ENCODE results near the gene TMEM18.
A peak's percentile ranks its signal among the peaks of the same experiment; 100 is the strongest.

DNA sequence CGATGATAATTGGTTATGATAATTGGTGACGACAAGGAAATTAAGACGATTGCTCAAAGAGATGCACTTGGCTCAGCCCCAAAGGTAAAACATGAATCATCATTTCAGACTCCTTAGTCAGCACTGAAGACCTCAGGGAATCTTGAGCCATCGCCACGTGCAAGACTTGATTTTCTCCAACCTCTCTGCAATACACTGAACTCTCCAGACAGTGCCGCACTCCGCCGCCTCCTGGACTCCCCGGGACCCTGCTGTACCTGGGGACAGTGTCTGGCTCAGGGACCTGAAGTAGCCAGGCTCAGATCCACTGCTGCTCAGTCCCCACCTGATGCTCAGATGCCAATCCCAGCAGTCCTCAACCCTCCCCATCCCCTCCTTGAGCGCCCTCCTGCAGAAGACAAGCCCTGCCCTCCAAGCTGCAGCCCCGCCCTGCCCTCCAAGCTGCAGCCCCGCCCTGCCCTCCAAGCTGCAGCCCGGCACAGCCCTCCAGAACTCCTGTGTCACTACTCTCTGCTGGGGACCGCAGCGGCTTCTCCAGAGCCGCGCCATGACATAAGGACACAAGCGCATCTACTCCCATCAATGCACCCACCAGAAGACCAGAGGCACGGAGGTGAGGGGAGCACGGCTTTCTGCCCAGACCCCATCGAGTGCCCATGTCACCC, 1.1 kb downstream of the TMEM18 start:
- TF ChIP-seq, protein P1, sequence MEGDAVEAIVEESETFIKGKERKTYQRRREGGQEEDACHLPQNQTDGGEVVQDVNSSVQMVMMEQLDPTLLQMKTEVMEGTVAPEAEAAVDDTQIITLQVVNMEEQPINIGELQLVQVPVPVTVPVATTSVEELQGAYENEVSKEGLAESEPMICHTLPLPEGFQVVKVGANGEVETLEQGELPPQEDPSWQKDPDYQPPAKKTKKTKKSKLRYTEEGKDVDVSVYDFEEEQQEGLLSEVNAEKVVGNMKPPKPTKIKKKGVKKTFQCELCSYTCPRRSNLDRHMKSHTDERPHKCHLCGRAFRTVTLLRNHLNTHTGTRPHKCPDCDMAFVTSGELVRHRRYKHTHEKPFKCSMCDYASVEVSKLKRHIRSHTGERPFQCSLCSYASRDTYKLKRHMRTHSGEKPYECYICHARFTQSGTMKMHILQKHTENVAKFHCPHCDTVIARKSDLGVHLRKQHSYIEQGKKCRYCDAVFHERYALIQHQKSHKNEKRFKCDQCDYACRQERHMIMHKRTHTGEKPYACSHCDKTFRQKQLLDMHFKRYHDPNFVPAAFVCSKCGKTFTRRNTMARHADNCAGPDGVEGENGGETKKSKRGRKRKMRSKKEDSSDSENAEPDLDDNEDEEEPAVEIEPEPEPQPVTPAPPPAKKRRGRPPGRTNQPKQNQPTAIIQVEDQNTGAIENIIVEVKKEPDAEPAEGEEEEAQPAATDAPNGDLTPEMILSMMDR (IDR thresholded peaks at IDR 0.05) = peak in 3 of 7 experiments; percentile 5 to 29 (median 27)
- TF ChIP-seq POLR2A (IDR thresholded peaks at IDR 0.05) = no peak
